OCI-LY7 (cell line): ENCODE results near the gene LRBA.

Source experiments
- EZH2phosphoT487 ChIP-seq: fragments of 200-600 bp; sonication (generic); IDR thresholded peaks from 2 replicates; pipeline ENCODE4 v1.6.1; 2018; ENCODE audit warnings: low read depth, borderline replicate concordance, mild to moderate bottlenecking, mixed run types, antibody characterized with exemption, low read length, moderate library complexity, mixed read lengths
- TF ChIP-seq, protein P1 (sequence below): fragments of 200-600 bp; sonication (generic); conservative IDR thresholded peaks from 2 replicates; pipeline ENCODE4 v1.5.1; 2014; ENCODE audit warnings: mild to moderate bottlenecking, antibody characterized with exemption, low read length, moderate library complexity, mixed read lengths

DNA sequence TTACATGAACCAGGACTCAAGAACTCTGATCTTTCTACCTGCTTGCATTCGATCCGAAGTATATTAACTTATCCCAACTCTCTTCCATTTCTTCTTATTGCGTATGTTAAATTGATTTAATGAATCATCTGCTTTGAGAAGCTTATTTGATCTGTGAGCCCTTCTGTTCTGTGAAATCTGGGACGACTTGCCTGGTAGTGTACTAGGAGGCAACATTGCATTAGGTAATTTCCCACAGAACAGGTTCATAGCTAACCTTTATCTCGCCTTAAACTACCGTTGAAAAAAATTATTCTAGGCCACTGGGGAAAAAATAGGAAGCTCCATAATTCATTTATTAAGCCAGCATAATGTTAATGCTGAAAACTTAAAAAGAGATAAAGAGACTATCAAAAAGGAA lies 500.4 kb downstream of the LRBA start:
- TF ChIP-seq, protein P1, sequence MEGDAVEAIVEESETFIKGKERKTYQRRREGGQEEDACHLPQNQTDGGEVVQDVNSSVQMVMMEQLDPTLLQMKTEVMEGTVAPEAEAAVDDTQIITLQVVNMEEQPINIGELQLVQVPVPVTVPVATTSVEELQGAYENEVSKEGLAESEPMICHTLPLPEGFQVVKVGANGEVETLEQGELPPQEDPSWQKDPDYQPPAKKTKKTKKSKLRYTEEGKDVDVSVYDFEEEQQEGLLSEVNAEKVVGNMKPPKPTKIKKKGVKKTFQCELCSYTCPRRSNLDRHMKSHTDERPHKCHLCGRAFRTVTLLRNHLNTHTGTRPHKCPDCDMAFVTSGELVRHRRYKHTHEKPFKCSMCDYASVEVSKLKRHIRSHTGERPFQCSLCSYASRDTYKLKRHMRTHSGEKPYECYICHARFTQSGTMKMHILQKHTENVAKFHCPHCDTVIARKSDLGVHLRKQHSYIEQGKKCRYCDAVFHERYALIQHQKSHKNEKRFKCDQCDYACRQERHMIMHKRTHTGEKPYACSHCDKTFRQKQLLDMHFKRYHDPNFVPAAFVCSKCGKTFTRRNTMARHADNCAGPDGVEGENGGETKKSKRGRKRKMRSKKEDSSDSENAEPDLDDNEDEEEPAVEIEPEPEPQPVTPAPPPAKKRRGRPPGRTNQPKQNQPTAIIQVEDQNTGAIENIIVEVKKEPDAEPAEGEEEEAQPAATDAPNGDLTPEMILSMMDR, result no peak
- TF ChIP-seq EZH2phosphoT487, result no peak
